HEK293T (cell line): ENCODE measurements around the gene CBLB.

Experiments
- CTCF ChIA-PET: fragments of 350-600 bp; formaldehyde crosslinking; extraction: SDS; loops from one replicate; lab custom pipeline; 2021; ENCODE audit warnings: antibody characterized with exemption, inconsistent platforms; lab: Yijun Ruan, JAX
- POLR2A ChIA-PET: fragments of 350-600 bp; formaldehyde crosslinking; extraction: SDS; loops from one replicate; lab custom pipeline; 2020; ENCODE audit warnings: antibody characterized with exemption, inconsistent platforms; lab: Yijun Ruan, JAX
- DNase-seq: peaks from one replicate; pipeline ENCODE4 v3.0.0; 2012; ENCODE audit warnings: mixed read lengths; ENCODE audit errors: extremely low spot score
- ARNT ChIP-seq: fragments of 450-650 bp; IDR thresholded peaks from 2 replicates; pipeline ENCODE4 v1.6.1; 2017; ENCODE audit warnings: mild to moderate bottlenecking
- BHLHE40 ChIP-seq: fragments of 450-650 bp; IDR thresholded peaks from 2 replicates; pipeline ENCODE4 v1.6.1; 2016; ENCODE audit warnings: mild to moderate bottlenecking, moderate library complexity, borderline replicate concordance
- CTBP1 ChIP-seq: fragments of 450-650 bp; IDR thresholded peaks from 2 replicates; pipeline ENCODE4 v1.6.1; 2016; ENCODE audit warnings: borderline replicate concordance
- ELF4 ChIP-seq: fragments of 450-650 bp; IDR thresholded peaks from 2 replicates; pipeline ENCODE4 v1.6.1; 2017; ENCODE audit warnings: antibody characterized with exemption
- FOXA1 ChIP-seq: fragments of 450-650 bp; IDR thresholded peaks from 2 replicates; pipeline ENCODE4 v1.6.1; 2016; ENCODE audit warnings: mild to moderate bottlenecking
- FOXK2 ChIP-seq: fragments of 450-650 bp; IDR thresholded peaks from 2 replicates; pipeline ENCODE4 v1.6.1; 2016; ENCODE audit warnings: mild to moderate bottlenecking
- FOXM1 ChIP-seq: fragments of 450-650 bp; IDR thresholded peaks from 2 replicates; pipeline ENCODE4 v1.6.1; 2017; ENCODE audit warnings: mild to moderate bottlenecking, borderline replicate concordance
- HDGF ChIP-seq: fragments of 450-650 bp; IDR thresholded peaks from 2 replicates; pipeline ENCODE4 v1.6.1; 2017; ENCODE audit warnings: antibody characterized with exemption, borderline replicate concordance
- L3MBTL2 ChIP-seq: fragments of 450-650 bp; conservative IDR thresholded peaks from 2 replicates; pipeline ENCODE4 v1.6.1; 2016; ENCODE audit warnings: mild to moderate bottlenecking
- LEF1 ChIP-seq: fragments of 450-650 bp; IDR thresholded peaks from 2 replicates; pipeline ENCODE4 v1.6.1; 2017; ENCODE audit warnings: mild to moderate bottlenecking, borderline replicate concordance
- NFRKB ChIP-seq: fragments of 450-650 bp; IDR thresholded peaks from 2 replicates; pipeline ENCODE4 v1.6.1; 2016; ENCODE audit warnings: mild to moderate bottlenecking, moderate library complexity
- PKNOX1 ChIP-seq: fragments of 450-650 bp; IDR thresholded peaks from 2 replicates; pipeline ENCODE4 v1.6.1; 2016
- SP1 ChIP-seq: fragments of 450-650 bp; IDR thresholded peaks from 2 replicates; pipeline ENCODE4 v1.6.1; 2017
- SUZ12 ChIP-seq: fragments of 450-650 bp; IDR thresholded peaks from 2 replicates; pipeline ENCODE4 v1.6.1; 2016; ENCODE audit warnings: mild to moderate bottlenecking
- TARDBP ChIP-seq: fragments of 450-650 bp; IDR thresholded peaks from 2 replicates; pipeline ENCODE4 v1.6.1; 2016
- ZNF384 ChIP-seq: fragments of 450-650 bp; IDR thresholded peaks from 2 replicates; pipeline ENCODE4 v1.6.1; 2016

The CBLB gene

GRCh38 chr3:105812194-105812586, 56.6 kb downstream of the CBLB start:
- CTCF ChIA-PET: no interaction called here
- POLR2A ChIA-PET: no interaction called here
- DNase-seq: no peak
- TF ChIP-seq PKNOX1 (no peak), LEF1 (no peak), CTBP1 (no peak), HDGF (no peak), ARNT (no peak), SP1 (no peak), FOXK2 (no peak), ZNF384 (no peak), BHLHE40 (no peak)

- TF ChIP-seq SP1: no peak
- DNase-seq: no peak
- CTCF ChIA-PET: interaction anchor here (1.0 kb wide), 1 partner anchor 23 kb away, joined by 3 read pairs; no protein-coding TSS in a partner anchor
- POLR2A ChIA-PET: no interaction called here
These were observed 57.2 kb downstream of the CBLB start for GRCh38 chr3:105811518-105812193.

DNA sequence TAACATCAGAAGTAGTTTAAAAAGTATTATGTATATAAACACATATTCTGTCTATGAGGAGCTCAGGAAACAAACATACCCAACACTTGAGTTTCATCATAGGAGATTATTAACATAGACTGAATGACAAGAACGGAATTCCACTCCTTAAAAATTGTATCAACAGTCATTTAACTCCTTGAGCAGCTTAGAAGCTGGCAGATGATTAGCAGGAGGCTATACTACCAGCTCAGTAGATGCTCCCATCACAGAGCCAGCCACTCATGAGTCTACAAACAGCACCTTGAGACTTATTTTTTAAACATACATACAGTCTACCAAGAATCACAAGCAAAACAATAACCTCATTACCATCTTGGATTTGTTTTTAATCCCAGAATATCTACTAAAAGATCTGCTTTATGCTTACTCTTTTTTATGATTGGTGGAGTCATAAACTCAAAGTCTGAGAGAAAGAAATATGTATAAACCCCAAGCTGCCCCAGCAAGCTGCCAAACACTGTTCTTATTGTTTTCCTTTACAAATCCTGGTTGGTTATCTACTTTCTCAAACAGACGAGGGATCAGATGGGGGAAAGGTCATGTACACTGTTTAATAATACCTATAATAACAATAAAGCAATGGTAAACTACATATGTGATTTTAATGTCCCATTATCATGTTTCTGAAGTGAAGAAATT, 59.5 kb downstream of the CBLB start:
- ChIA-PET CTCF (interaction anchor here (0.8 kb wide), 1 partner anchor 20 kb away, joined by 3 read pairs; no protein-coding TSS in a partner anchor), POLR2A (no interaction called here)
- no peak for TF ChIP-seq ARNT
- TF ChIP-seq TARDBP: no peak
- TF ChIP-seq HDGF: no peak
- TF ChIP-seq SUZ12: no peak
- TF ChIP-seq BHLHE40: no peak
- TF ChIP-seq L3MBTL2: no peak
- TF ChIP-seq FOXA1: no peak
- TF ChIP-seq ELF4: no peak
- TF ChIP-seq NFRKB: no peak
- TF ChIP-seq CTBP1: no peak
- TF ChIP-seq ZNF384: no peak
- no peak for TF ChIP-seq FOXM1
- TF ChIP-seq LEF1: no peak
- TF ChIP-seq PKNOX1: no peak
- no peak for DNase-seq

GRCh38 chr3:105807701-105808100, 61.1 kb downstream of the CBLB start:
- CTCF ChIA-PET: no interaction called here
- DNase-seq: no peak
- TF ChIP-seq SUZ12 (no peak), FOXA1 (no peak), SP1 (no peak), NFRKB (no peak), CTBP1 (no peak), PKNOX1 (no peak), FOXM1 (no peak), ARNT (no peak), LEF1 (no peak), BHLHE40 (no peak), ZNF384 (no peak), L3MBTL2 (no peak), ELF4 (no peak)
- POLR2A ChIA-PET: no interaction called here

- no peak for DNase-seq
- ChIA-PET POLR2A (no interaction called here), CTCF (no interaction called here)
- TF ChIP-seq LEF1: no peak
- no peak for TF ChIP-seq BHLHE40
- TF ChIP-seq FOXA1: no peak
- no peak for TF ChIP-seq PKNOX1
- TF ChIP-seq CTBP1: no peak
- no peak for TF ChIP-seq NFRKB
- no peak for TF ChIP-seq ELF4
- no peak for TF ChIP-seq ARNT
- no peak for TF ChIP-seq TARDBP
These were observed 61.7 kb downstream of the CBLB start for GRCh38 chr3:105807146-105807545.

DNA sequence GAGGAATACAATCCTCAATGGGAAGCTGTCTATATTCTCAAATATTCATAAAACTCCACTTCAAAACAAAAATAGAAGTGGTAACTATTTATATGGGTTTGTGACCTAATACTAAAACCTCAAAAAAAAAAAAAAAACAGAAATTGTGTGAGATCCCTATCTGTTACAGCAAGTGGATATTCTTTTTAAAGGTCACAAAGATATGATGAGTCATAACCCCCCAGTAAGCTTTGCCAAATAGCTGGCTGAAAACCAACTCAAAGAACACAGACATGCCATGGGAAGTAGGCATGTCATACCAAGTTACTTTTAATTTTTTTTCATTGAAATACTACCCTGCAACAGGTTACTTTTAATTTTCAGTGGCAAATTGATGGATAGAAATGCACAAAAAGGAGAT, 62.5 kb downstream of the CBLB start:
- ChIA-PET CTCF (no interaction called here), POLR2A (no interaction called here)
- DNase-seq: no peak
- TF ChIP-seq SP1: no peak
- TF ChIP-seq FOXM1: no peak
- TF ChIP-seq FOXA1: no peak
- TF ChIP-seq ELF4: no peak
- no peak for TF ChIP-seq L3MBTL2
- no peak for TF ChIP-seq LEF1
- TF ChIP-seq ARNT: no peak
- no peak for TF ChIP-seq FOXK2
